Astrocyte (in vitro differentiated cells and primary cell): Measurements from ENCODE around the gene DNAH14. TPM values are rescaled to one million over a fixed set of nuclear protein-coding genes. Genes with fewer than 3 reads are reported as not detected.

Experiments
- DNase-seq: peaks from one replicate; pipeline ENCODE4 v3.0.0-alpha.2; 2010; ENCODE audit warnings: low read depth
- FAIRE-seq: peaks from 2 replicates; lab custom pipeline; 2011; peaks lifted over from hg19 to GRCh38; lab: Jason Lieb, UNC
- H2AFZ ChIP-seq: 2 replicates; pipeline ENCODE4 v1.6.0; 2012; ENCODE audit warnings: low read depth, low read length, inconsistent platforms
- H3K27ac ChIP-seq: 2 replicates; pipeline ENCODE4 v1.5.1; 2011; ENCODE audit warnings: low read depth, low read length, inconsistent platforms
- H3K27me3 ChIP-seq: 2 replicates; pipeline ENCODE4 v1.6.0; 2011; ENCODE audit warnings: low read length, inconsistent platforms; ENCODE audit not compliant: insufficient read depth
- H3K36me3 ChIP-seq: 2 replicates; pipeline ENCODE4 v1.5.1; 2011; ENCODE audit warnings: low read length, inconsistent platforms; ENCODE audit not compliant: insufficient read depth
- H3K4me1 ChIP-seq: 2 replicates; pipeline ENCODE4 v1.5.1; 2011; ENCODE audit warnings: low read length, inconsistent platforms; ENCODE audit not compliant: insufficient read depth
- H3K4me2 ChIP-seq: 2 replicates; pipeline ENCODE4 v1.6.0; 2012; ENCODE audit warnings: low read length, inconsistent platforms
- H3K4me3 ChIP-seq: 2 replicates; pipeline ENCODE4 v1.5.1; 2011; ENCODE audit warnings: low read depth, mild to moderate bottlenecking, low read length, inconsistent platforms; ENCODE audit not compliant: insufficient read depth
- H3K79me2 ChIP-seq: 2 replicates; pipeline ENCODE4 v1.6.0; 2012; ENCODE audit warnings: mild to moderate bottlenecking, low read length, inconsistent platforms; ENCODE audit not compliant: insufficient read depth
- H3K9ac ChIP-seq: 2 replicates; pipeline ENCODE4 v1.6.0; 2012; ENCODE audit warnings: mild to moderate bottlenecking, low read length, inconsistent platforms
- H3K9me3 ChIP-seq: 2 replicates; pipeline ENCODE4 v1.5.1; 2012; ENCODE audit warnings: low read depth, mild to moderate bottlenecking, low read length, inconsistent platforms; ENCODE audit not compliant: insufficient read depth
- H4K20me1 ChIP-seq: 2 replicates; pipeline ENCODE4 v1.6.0; 2012; ENCODE audit warnings: low read length, inconsistent platforms; ENCODE audit not compliant: insufficient read depth
- H3K27ac Mint-ChIP-seq: one replicate; pipeline ENCODE4 v1.8.0; 2021; ENCODE audit warnings: mild to moderate bottlenecking, mixed read lengths; ENCODE audit not compliant: unreplicated experiment
- H3K27me3 Mint-ChIP-seq: one replicate; pipeline ENCODE4 v1.8.0; 2021; ENCODE audit warnings: low read depth, mixed read lengths; ENCODE audit not compliant: unreplicated experiment
- H3K36me3 Mint-ChIP-seq: one replicate; pipeline ENCODE4 v1.8.0; 2021; ENCODE audit warnings: low read depth, mixed read lengths; ENCODE audit not compliant: unreplicated experiment
- H3K4me1 Mint-ChIP-seq: one replicate; pipeline ENCODE4 v1.8.0; 2021; ENCODE audit warnings: low read depth, mixed read lengths; ENCODE audit not compliant: unreplicated experiment
- H3K4me3 Mint-ChIP-seq: one replicate; pipeline ENCODE4 v1.8.0; 2021; ENCODE audit warnings: mild to moderate bottlenecking, moderate library complexity, mixed read lengths; ENCODE audit not compliant: unreplicated experiment
- H3K9me3 Mint-ChIP-seq: one replicate; pipeline ENCODE4 v1.8.0; 2021; ENCODE audit warnings: mild to moderate bottlenecking, mixed read lengths; ENCODE audit not compliant: unreplicated experiment
- EZH2 ChIP-seq: IDR thresholded peaks from 2 replicates; pipeline ENCODE4 v1.6.1; 2012; ENCODE audit warnings: mild to moderate bottlenecking, low read length, inconsistent platforms; ENCODE audit not compliant: insufficient read depth
- total RNA-seq: library from RNA; stranded (reverse); gene quantifications from 2 replicates; pipeline ENCODE4 v1.2.1, GENCODE V29; 2021
- TF ChIP-seq, protein P1 (sequence below): IDR thresholded peaks from 2 replicates; pipeline ENCODE4 v1.5.1; 2011; ENCODE audit warnings: low read depth, mild to moderate bottlenecking, inconsistent platforms, low read length, moderate library complexity; ENCODE audit not compliant: insufficient read depth

The DNAH14 gene
- total RNA-seq, 1 donor from 2014 or later: 21.2 TPM

DNA sequence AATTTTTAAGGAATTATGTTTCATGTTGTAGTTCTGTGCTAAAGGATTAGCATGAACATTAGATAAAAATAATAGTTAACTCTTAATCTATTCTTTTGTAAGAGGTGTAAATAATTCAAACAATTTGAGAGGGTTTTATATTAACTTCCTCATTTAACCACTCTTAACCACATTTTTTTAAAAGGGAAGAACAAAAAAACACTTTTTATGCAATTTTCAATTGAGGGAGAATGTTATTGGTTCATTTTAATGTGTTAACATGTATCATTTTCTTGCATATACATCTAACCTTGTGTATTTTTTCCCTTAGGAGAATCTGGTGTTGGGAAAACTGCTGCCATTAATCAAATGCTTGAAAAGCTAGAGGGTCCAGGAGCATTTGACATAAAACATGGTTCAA is 329.3 kb downstream of the DNAH14 start:
- Histone ChIP-seq H3K27ac (no peak overlapping the region), H3K79me2 (no peaks in the 10 kb centered on the region), H2AFZ (no peak overlapping the region), H3K27me3 (no peaks in the 10 kb centered on the region), H3K4me2 (no peak overlapping the region), H3K36me3 (no peaks in the 10 kb centered on the region), H3K9ac (no peak overlapping the region), H3K4me3 (no peak overlapping the region), H3K9me3 (no peaks in the 10 kb centered on the region), H3K4me1 (peaks cover 6% of the 10 kb centered on the region), H4K20me1 (no peaks in the 10 kb centered on the region)
- Mint-ChIP-seq H3K4me3 (no peak overlapping the region), H3K27ac (no peak overlapping the region), H3K9me3 (peaks cover 3% of the 10 kb centered on the region), H3K36me3 (no peaks in the 10 kb centered on the region), H3K4me1 (peaks cover under 1% of the 10 kb centered on the region), H3K27me3 (no peaks in the 10 kb centered on the region)
- TF ChIP-seq, protein P1, sequence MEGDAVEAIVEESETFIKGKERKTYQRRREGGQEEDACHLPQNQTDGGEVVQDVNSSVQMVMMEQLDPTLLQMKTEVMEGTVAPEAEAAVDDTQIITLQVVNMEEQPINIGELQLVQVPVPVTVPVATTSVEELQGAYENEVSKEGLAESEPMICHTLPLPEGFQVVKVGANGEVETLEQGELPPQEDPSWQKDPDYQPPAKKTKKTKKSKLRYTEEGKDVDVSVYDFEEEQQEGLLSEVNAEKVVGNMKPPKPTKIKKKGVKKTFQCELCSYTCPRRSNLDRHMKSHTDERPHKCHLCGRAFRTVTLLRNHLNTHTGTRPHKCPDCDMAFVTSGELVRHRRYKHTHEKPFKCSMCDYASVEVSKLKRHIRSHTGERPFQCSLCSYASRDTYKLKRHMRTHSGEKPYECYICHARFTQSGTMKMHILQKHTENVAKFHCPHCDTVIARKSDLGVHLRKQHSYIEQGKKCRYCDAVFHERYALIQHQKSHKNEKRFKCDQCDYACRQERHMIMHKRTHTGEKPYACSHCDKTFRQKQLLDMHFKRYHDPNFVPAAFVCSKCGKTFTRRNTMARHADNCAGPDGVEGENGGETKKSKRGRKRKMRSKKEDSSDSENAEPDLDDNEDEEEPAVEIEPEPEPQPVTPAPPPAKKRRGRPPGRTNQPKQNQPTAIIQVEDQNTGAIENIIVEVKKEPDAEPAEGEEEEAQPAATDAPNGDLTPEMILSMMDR: no peak
- no peak for TF ChIP-seq EZH2
- DNase-seq (no peak), FAIRE-seq (no peak)

DNA sequence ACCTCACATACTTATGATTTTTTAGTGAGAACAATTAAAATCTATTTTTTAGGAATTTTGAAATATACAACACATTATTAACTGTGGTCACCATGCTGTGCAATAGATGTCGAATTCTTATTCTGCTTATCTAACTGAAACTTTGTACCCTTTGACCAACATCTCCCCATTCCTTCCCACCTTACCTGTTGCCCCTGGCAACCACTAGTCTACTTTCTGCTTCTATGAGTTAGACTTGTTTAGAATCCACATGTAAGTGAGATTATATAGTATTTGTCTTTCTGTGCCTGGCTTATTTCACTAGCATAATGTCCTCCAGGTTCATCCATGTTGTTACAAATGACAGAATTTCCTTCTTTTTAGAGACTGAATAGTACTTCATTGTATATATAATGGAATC is 330.1 kb downstream of the DNAH14 start:
- FAIRE-seq (no peak), DNase-seq (no peak)
- Histone ChIP-seq H3K4me1 (no peaks in the 10 kb centered on the region), H3K4me3 (no peak overlapping the region), H3K4me2 (no peak overlapping the region), H3K27me3 (no peaks in the 10 kb centered on the region), H3K79me2 (no peaks in the 10 kb centered on the region), H3K9me3 (no peaks in the 10 kb centered on the region), H3K27ac (no peak overlapping the region), H2AFZ (no peak overlapping the region), H3K9ac (no peak overlapping the region), H4K20me1 (no peaks in the 10 kb centered on the region), H3K36me3 (no peaks in the 10 kb centered on the region)
- Mint-ChIP-seq H3K4me1 (no peaks in the 10 kb centered on the region), H3K27me3 (no peaks in the 10 kb centered on the region), H3K36me3 (no peaks in the 10 kb centered on the region), H3K27ac (no peak overlapping the region), H3K9me3 (peaks cover 3% of the 10 kb centered on the region), H3K4me3 (no peak overlapping the region)
- TF ChIP-seq, protein P1: no peak
- TF ChIP-seq EZH2: no peak

DNA sequence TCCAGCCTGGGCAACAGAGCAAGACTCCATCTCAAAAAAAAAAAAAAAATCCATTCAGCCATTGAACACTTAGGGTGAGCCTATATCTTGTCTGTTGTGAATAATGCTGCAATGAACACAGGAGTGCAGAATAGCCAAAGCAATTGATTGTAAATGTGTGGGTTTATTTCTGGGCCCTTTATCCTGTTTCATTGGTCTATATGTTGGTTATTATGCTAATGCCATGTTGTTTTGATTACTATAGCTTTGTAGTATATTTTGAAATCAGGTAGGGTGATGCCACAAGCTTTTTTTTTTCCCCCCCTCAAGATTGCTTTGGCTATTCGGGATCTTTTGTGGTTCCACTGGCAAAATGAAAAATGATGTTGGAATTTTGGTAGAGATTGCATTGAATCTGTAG is 330.8 kb downstream of the DNAH14 start:
- no peaks in the 10 kb centered on the region for H3K27me3 ChIP-seq
- no peaks in the 10 kb centered on the region for H3K79me2 ChIP-seq
- H3K4me3 Mint-ChIP-seq: no peak overlapping the region
- H3K9me3 Mint-ChIP-seq: peaks cover 3% of the 10 kb centered on the region
- FAIRE-seq (no peak), DNase-seq (no peak)
- no peak overlapping the region for H3K27ac ChIP-seq
- H3K36me3 ChIP-seq: no peaks in the 10 kb centered on the region
- no peaks in the 10 kb centered on the region for H3K36me3 Mint-ChIP-seq
- H3K4me3 ChIP-seq: no peak overlapping the region
- H3K27ac Mint-ChIP-seq: no peak overlapping the region
- H3K4me1 ChIP-seq: no peaks in the 10 kb centered on the region
- no peaks in the 10 kb centered on the region for H3K9me3 ChIP-seq
- no peaks in the 10 kb centered on the region for H3K27me3 Mint-ChIP-seq
- H4K20me1 ChIP-seq: no peaks in the 10 kb centered on the region
- H3K4me1 Mint-ChIP-seq: no peaks in the 10 kb centered on the region
- no peak overlapping the region for H2AFZ ChIP-seq
- TF ChIP-seq EZH2: no peak
- TF ChIP-seq, protein P1: no peak
- no peak overlapping the region for H3K4me2 ChIP-seq
- no peak overlapping the region for H3K9ac ChIP-seq
